Ascending aorta (tissue), 2 donors: ENCODE measurements around the gene FANCC. TPM values are rescaled to one million over a fixed set of nuclear protein-coding genes. Genes with fewer than 3 reads are reported as not detected.

Experiments
- DNase-seq, 2 donors: peaks; one replicate each; pipeline ENCODE4 v3.0.0-alpha.2; 2019; ENCODE audit warnings: low spot score in 2 of 2
- H3K27ac ChIP-seq, 2 donors: fragments of 200-600 bp; sonication (generic); one replicate each; pipeline ENCODE4 v1.5.1; 2016 to 2017; ENCODE audit warnings: mild to moderate bottlenecking in 1 of 2
- H3K27me3 ChIP-seq: fragments of 200-600 bp; sonication (generic); one replicate; pipeline ENCODE4 v1.5.1; 2017
- H3K36me3 ChIP-seq, 2 donors: fragments of 200-600 bp; sonication (generic); one replicate each; pipeline ENCODE4 v1.5.1; 2016
- H3K4me1 ChIP-seq, 2 donors: fragments of 200-600 bp; sonication (generic); one replicate each; pipeline ENCODE4 v1.5.1; 2016 to 2017; ENCODE audit warnings: mild to moderate bottlenecking in 1 of 2
- H3K4me3 ChIP-seq, 2 donors: fragments of 200-600 bp; sonication (generic); one replicate each; pipeline ENCODE4 v1.5.1; 2016 to 2017; ENCODE audit warnings: mild to moderate bottlenecking in 1 of 2
- H3K9me3 ChIP-seq, 2 donors: fragments of 200-600 bp; sonication (generic); one replicate each; pipeline ENCODE4 v1.5.1; 2016
- intact Hi-C: fragments of 100-400 bp; cut with DNase I; formaldehyde crosslinking; loops from one replicate; pipeline ENCODE4 v1.15.1; 2023
- total RNA-seq: library from RNA; depleted of rRNA; stranded (reverse); fragments of >200 nt; gene quantifications from one replicate; pipeline ENCODE4 v1.1.0, GENCODE V29; 2016
- TF ChIP-seq, protein P1 (sequence below), 3 experiments: fragments of 200-600 bp in 2 of 3; fragments of 450-650 bp in 1 of 3; sonication (generic) in 2 of 3; IDR thresholded peaks; one replicate each; pipeline ENCODE4 v1.5.1; 2016 to 2019; ENCODE audit warnings: antibody characterized with exemption in 3 of 3, mild to moderate bottlenecking in 1 of 3, moderate library complexity in 1 of 3

The FANCC gene
- total RNA-seq, 1 donor from 2014 or later, result 0.64 TPM

DNA sequence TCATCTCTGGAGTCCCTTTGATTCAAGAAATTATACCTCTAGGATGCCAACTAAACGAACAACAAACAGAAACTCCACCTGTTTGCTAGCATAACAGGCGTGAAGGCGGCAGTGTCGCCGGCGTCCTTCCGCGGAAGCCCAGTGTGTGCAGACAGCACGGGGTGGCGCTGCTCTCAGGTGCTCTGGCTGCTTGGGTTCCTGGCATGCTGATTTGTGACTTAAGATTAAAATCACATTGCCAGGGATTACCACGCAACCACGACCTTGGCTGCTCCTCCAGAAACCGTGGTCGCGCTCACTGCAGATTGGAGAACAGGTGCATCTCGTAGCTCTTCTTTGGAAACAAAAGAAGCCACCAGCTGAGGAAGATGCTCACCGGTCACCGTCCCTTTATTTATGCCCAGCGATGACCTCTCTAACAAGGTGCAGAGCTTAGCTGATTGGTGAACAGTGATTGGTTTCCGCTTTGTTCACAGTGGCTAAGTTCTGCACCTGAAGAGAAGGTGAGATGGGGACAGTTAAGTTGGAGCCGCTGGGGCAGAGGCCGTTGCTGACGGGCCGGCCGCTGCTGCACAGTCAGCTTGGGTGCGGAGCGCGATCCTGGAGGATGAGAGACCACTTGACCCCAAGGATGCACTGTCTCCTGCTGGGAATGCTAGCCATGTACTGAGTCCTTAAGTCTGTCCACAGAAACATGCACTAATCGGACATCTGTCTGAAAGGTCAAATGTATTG is 232.3 kb downstream of the FANCC start:
- intact Hi-C loops, result loop anchor here (2.0 to 5.0 kb wide), 2 partner anchors 24 to 422 kb away; no protein-coding TSS in a partner anchor
- DNase-seq, result no peak
- H3K27me3 ChIP-seq, result no peaks in the 10 kb centered on the region
- peak overlapping the region; percentile 83 to 95 for H3K27ac ChIP-seq
- H3K36me3 ChIP-seq, result peaks cover 50 to 70% of the 10 kb centered on the region in 2 donors
- H3K4me1 ChIP-seq, result peaks cover 38 to 77% of the 10 kb centered on the region in 2 donors
- no peaks in the 10 kb centered on the region for H3K9me3 ChIP-seq
- TF ChIP-seq, protein P1, sequence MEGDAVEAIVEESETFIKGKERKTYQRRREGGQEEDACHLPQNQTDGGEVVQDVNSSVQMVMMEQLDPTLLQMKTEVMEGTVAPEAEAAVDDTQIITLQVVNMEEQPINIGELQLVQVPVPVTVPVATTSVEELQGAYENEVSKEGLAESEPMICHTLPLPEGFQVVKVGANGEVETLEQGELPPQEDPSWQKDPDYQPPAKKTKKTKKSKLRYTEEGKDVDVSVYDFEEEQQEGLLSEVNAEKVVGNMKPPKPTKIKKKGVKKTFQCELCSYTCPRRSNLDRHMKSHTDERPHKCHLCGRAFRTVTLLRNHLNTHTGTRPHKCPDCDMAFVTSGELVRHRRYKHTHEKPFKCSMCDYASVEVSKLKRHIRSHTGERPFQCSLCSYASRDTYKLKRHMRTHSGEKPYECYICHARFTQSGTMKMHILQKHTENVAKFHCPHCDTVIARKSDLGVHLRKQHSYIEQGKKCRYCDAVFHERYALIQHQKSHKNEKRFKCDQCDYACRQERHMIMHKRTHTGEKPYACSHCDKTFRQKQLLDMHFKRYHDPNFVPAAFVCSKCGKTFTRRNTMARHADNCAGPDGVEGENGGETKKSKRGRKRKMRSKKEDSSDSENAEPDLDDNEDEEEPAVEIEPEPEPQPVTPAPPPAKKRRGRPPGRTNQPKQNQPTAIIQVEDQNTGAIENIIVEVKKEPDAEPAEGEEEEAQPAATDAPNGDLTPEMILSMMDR (IDR thresholded peaks at IDR 0.05), result no peak
- H3K4me3 ChIP-seq, result peak overlapping the region in 1 of 2 donors; percentile 37

DNA sequence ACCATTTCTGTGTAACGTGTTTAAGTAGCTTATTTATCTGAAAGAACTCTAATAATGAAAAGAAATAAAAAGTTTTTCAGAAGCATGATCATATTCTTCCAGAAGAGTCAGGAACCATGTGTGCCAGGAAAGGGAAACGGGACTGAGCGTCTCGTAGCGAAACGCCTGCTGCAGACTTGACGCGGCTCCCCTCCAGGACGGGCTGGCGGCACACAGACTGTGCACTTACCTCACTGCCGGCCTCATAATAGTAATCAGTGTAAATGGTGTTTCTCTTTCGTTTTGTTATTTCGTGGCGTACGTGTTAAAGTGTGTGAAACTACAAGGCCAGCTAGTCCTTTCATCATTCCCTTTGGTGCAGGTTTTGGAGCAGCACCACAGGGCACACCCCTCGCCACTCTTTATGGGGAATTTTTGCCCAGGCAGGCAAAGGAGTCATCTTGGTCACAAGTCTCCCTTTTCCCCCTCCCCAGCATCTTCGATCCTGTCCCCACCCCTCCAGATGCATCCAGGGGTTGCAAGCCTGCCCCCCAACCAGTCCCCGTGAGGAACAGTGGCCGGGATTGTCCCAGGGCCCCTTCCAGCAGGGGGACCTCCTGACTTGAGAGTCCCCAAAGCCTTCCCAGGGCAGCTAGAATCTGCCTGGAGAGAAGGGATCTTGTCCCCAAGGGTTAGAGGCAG is 233.1 kb downstream of the FANCC start:
- Histone ChIP-seq H3K4me3 (peak overlapping the region in 1 of 2 donors; percentile 37), H3K27ac (peak overlapping the region; percentile 83 to 95), H3K4me1 (peaks cover 32 to 77% of the 10 kb centered on the region in 2 donors), H3K36me3 (peaks cover 50 to 65% of the 10 kb centered on the region in 2 donors), H3K27me3 (no peaks in the 10 kb centered on the region), H3K9me3 (no peaks in the 10 kb centered on the region)
- TF ChIP-seq, protein P1 (IDR thresholded peaks at IDR 0.05), result no peak
- DNase-seq, result no peak
- intact Hi-C loops, result loop anchor here (2.0 to 5.0 kb wide), 3 partner anchors 24 to 77 kb away; no protein-coding TSS in a partner anchor

DNA sequence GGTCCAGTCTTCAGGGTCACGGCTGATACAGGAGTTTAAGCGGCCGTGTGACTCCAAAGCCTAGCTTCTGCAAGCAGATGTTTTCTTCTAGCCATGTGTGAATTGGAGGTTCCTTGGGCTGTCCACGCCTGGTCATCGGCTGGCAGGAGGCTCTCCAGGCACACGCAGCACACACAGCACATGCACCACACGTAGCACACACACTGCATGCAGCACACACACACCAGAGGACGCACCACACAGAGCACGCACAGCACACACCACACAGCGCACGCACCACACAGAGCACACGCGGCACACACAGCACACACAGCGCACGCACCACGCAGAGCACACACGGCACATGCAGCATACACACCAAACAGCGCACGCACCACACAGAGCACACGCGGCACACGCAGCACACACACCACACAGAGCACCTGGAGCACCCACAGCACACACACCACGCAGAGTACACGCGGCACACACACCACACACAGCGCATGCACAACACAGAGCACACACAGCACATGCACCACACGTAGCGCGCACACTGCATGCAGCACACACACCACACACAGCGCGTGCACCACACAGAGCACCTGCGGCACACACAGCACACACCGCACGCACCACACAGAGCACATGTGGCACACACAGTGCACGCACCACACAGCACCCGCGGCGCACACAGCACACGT is 234.3 kb downstream of the FANCC start:
- TF ChIP-seq, protein P1 (IDR thresholded peaks at IDR 0.05), result no peak
- Histone ChIP-seq H3K27ac (peak overlapping the region; percentile 84 to 95), H3K27me3 (no peaks in the 10 kb centered on the region), H3K4me3 (peak overlapping the region in 1 of 2 donors; percentile 37), H3K9me3 (no peaks in the 10 kb centered on the region), H3K36me3 (peaks cover 50 to 67% of the 10 kb centered on the region in 2 donors), H3K4me1 (peaks cover 28 to 77% of the 10 kb centered on the region in 2 donors)
- DNase-seq, result no peak
- intact Hi-C loops, result loop anchor here (2.0 to 5.0 kb wide), 3 partner anchors 34 to 76 kb away; no protein-coding TSS in a partner anchor

DNA sequence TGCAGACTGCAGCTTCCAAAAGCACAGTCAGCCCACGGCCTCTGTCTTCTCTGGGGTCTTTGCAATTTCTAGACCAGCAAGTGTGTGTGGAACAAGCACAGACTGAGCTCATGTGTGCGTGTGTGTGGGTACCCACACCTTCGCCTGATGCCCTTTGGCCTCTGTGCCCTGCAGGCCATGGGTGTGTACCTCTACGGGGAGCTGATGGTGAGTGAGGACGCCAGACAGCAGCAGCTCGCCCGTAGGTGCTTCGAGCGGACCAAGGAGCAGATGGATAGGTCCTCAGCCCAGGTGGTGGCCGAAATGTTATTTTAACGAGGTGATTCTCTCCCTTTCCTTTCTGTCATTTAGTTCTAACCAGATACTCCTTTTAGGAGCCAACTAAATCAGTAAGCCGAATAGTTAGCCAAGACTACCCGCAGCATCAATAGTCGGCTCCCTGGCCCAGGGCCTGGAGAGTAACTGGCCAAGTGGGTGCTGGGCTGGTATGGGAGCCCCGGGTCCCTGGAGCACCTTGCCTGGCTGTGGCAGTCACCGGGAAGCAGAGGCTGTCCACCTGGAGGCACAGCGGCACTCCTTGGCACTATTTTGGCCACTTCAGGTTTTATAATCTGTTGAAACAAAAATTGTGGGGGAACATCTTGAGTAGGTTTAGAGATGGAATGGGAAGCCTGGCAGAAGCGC is 235.0 kb downstream of the FANCC start:
- H3K9me3 ChIP-seq, result no peaks in the 10 kb centered on the region
- intact Hi-C loops, result loop anchor here (2.0 to 5.0 kb wide), 3 partner anchors 34 to 75 kb away; no protein-coding TSS in a partner anchor
- H3K4me1 ChIP-seq, result peaks cover 29 to 77% of the 10 kb centered on the region in 2 donors
- H3K27me3 ChIP-seq, result no peaks in the 10 kb centered on the region
- TF ChIP-seq, protein P1 (IDR thresholded peaks at IDR 0.05), result no peak
- DNase-seq, result no peak
- peak overlapping the region in 1 of 2 donors; percentile 17 for H3K4me3 ChIP-seq
- H3K27ac ChIP-seq, result peak overlapping the region; percentile 84 to 95
- peaks cover 50 to 70% of the 10 kb centered on the region in 2 donors for H3K36me3 ChIP-seq

DNA sequence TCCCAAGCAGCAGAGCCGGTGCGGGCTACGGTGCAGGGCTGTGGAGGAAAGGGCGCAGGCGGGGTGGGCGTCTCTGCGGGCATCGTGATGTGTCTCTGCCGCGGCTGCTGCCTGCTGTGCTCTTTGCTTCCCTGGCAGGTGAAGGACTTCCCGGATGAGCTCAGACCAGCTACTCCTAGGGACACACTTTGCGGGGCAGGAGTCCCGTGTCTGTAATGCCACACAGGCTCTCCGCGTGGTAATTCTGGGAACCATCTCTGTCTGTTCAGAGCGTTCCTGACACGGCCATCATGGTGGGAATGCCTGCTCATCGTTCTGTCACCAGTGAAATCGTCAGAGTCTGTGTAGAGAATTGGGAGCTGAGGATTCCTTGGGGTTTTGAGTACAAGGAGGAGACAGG is 235.5 kb downstream of the FANCC start:
- H3K36me3 ChIP-seq, result peaks cover 48 to 67% of the 10 kb centered on the region in 2 donors
- peak overlapping the region; percentile 84 to 95 for H3K27ac ChIP-seq
- intact Hi-C loops, result loop anchor here (2.0 to 5.0 kb wide), 3 partner anchors 33 to 75 kb away; no protein-coding TSS in a partner anchor
- DNase-seq, result no peak
- no peaks in the 10 kb centered on the region for H3K9me3 ChIP-seq
- H3K4me3 ChIP-seq, result peak overlapping the region in 1 of 2 donors; percentile 17
- H3K4me1 ChIP-seq, result peaks cover 34 to 81% of the 10 kb centered on the region in 2 donors
- no peaks in the 10 kb centered on the region for H3K27me3 ChIP-seq
- TF ChIP-seq, protein P1 (IDR thresholded peaks at IDR 0.05), result no peak
